Measurements from ENCODE around the gene STOML2. TPM values are rescaled to one million over a fixed set of nuclear protein-coding genes. Genes with fewer than 3 reads are reported as not detected.
A peak's percentile ranks its signal among the peaks of the same experiment; 100 is the strongest.

STOML2 gene
- total and polyA plus RNA-seq, 2 donors (not counting 3 experiments of a cell fraction or from before 2014, with no cell fraction given): 144 to 187 TPM

- H3K4me3 ChIP-seq (replicated peaks in 1 of 3; ENCODE audit: insufficient read depth in 1 of 3, low read depth in 1 of 3, low read length in 3 of 3): peak overlapping the region; percentile 37 to 76 (median 67)
- H3K9ac ChIP-seq (replicated peaks; ENCODE audit: extremely low read depth, insufficient read depth, low read length): peak overlapping the region; percentile 94
- no peaks in the 10 kb centered on the region for H3K9me1 ChIP-seq (replicated peaks; ENCODE audit: control insufficient read depth, extremely low read depth, insufficient read depth, low read length)
- CTCF ChIA-PET: interaction anchor here (0.6 to 4.6 kb wide), 14 partner anchors 11 to 497 kb away, joined by 3 to 83 read pairs (median 7); partner anchors contain the start of genes PIGO, STOML2, UNC13B and VCP
- no peaks in the 10 kb centered on the region for H3K27me3 ChIP-seq (ENCODE audit: control insufficient read depth in 2 of 2, insufficient read depth in 2 of 2, low read length in 2 of 2)
- peaks cover 52% of the 10 kb centered on the region for H3K4me1 ChIP-seq (ENCODE audit: control insufficient read depth, extremely low read depth, insufficient read depth, low read length)
- H3K4me2 ChIP-seq (ENCODE audit: insufficient read depth, low read length): peak overlapping the region; percentile 90
- peak; percentile 99 for FAIRE-seq
- intact Hi-C loops (cut with micrococcal nuclease): loop anchor here (1.0 to 5.0 kb wide), 3 partner anchors 42 to 488 kb away; partner anchors contain the start of gene VCP
- no peaks in the 10 kb centered on the region for H3K9me3 ChIP-seq (replicated peaks; ENCODE audit: control insufficient read depth, insufficient read depth, low read length)
- H3K79me2 ChIP-seq (ENCODE audit: control insufficient read depth, insufficient read depth, low read length): peaks cover 27% of the 10 kb centered on the region
- BruUV-seq (replicated peaks): TSS peak; percentile 98
- dilution Hi-C loops (cut with MboI; ENCODE audit: extremely low pct_ligation_motif_present, low sequenced_read_pairs): no loop called here
- TF ChIP-seq GATA2 (IDR thresholded peaks at IDR 0.05; ENCODE audit: insufficient read depth, insufficient read length, low read depth, low read length) (no peak), MAX (IDR thresholded peaks at IDR 0.05; ENCODE audit: insufficient read depth, insufficient read length) (no peak), POLR2A (IDR thresholded peaks at IDR 0.05; ENCODE audit: low read depth, low read length) (no peak), EZH2 (IDR thresholded peaks at IDR 0.05; ENCODE audit: borderline replicate concordance, low read depth, low read length, severe bottlenecking) (no peak), POLR2AphosphoS5 (IDR thresholded peaks at IDR 0.05; ENCODE audit: insufficient read depth, low read depth, low read length) (no peak), MYC (IDR thresholded peaks at IDR 0.05; ENCODE audit: low read depth, low read length) (no peak)
- H3K36me3 ChIP-seq (ENCODE audit: control insufficient read depth in 2 of 2, extremely low read depth in 1 of 2, insufficient read depth in 2 of 2, low read length in 2 of 2): no peaks in the 10 kb centered on the region
- peak overlapping the region; percentile 54 for H2AFZ ChIP-seq (ENCODE audit: low read depth, low read length)
- POLR2A ChIA-PET: interaction anchor here (0.8 to 1.9 kb wide), 5 partner anchors 34 to 309 kb away, joined by 3 to 8 read pairs (median 5); partner anchors contain the start of genes FANCG, UNC13B and VCP
- H4K20me1 ChIP-seq (replicated peaks; ENCODE audit: control insufficient read depth, extremely low read depth, insufficient read depth, low read length): no peaks in the 10 kb centered on the region
- H3K27ac ChIP-seq (ENCODE audit: insufficient read depth, low read depth, low read length): peak overlapping the region; percentile 96
- DNase-seq (ENCODE audit: low read depth, low spot score): peak; percentile 87
These were observed 11.3 kb upstream of the STOML2 start for GRCh38 chr9:35114113-35114839.

Data from endothelial cell of umbilical vein (primary cell).